ENCODE measurements around the gene ZNF540. TPM values are rescaled to one million over a fixed set of nuclear protein-coding genes. Genes with fewer than 3 reads are reported as not detected.

Gene ZNF540
- total and polyA plus RNA-seq, 10 of the 15 experiments (the other 5 are each of a cell fraction or from before 2014, with no cell fraction given) = 0.17 to 2.3 (median 0.43) TPM

DNA sequence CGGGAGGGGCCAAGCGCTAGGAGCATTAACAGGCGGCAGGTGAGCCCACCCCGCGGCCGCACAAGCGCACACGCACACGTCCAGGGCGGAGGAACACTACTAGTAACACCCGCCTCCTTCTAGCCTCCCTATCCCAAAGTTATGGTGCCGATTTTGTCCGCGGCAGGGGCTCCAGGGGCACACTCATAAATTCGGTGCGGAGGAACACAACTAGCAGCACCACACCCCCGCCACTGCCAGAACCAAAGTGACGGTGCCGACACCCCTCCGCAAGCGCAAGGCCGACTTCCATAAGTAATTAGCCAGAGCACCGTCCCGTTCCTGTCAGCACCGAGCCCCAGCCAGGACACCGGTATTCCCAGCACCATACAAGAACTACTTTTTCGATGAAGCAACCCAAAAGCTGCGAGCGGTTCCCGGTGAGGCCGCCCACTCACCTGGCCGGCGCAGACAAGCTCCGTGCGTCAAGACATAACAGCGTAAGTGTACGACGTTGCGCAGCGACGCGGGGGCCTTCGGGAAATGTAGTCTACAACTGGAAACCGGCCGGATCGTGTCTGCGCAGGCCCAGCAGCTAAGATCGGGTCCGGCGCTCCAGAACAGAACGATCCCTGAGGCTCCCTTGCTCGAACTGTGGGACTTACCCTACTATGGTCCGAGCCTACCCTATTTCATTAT lies at the start of gene ZNF540, which contains the start of gene ZNF571 (continued):
- TF ChIP-seq SIN3A (IDR thresholded peaks at IDR 0.05; ENCODE audit: low read depth, low read length) = no peak; the same call in 1 of the 2 replicates
- TF ChIP-seq MYC (IDR thresholded peaks at IDR 0.05; ENCODE audit: insufficient read depth, insufficient read length, insufficient replicate concordance, low read length, severe bottlenecking) = peak; percentile 78
- no peak for TF ChIP-seq CBX3 (IDR thresholded peaks at IDR 0.05; ENCODE audit: borderline replicate concordance, low read depth)
- TF ChIP-seq, protein P1, sequence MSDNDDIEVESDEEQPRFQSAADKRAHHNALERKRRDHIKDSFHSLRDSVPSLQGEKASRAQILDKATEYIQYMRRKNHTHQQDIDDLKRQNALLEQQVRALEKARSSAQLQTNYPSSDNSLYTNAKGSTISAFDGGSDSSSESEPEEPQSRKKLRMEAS (IDR thresholded peaks at IDR 0.05; ENCODE audit: low read depth, low read length) = no peak
- no peak for TF ChIP-seq ZNF274 (IDR thresholded peaks at IDR 0.05; ENCODE audit: insufficient read depth, insufficient read length)
- no peak; the same call in 1 of the 2 replicates for TF ChIP-seq RFX5 (IDR thresholded peaks at IDR 0.05; ENCODE audit: low read depth, low read length)
- no peak for TF ChIP-seq BCL11A (IDR thresholded peaks at IDR 0.05; ENCODE audit: low read depth, low read length)
- peak; percentile 55; the same call in 1 of the 2 replicates for TF ChIP-seq TARDBP (IDR thresholded peaks at IDR 0.05; ENCODE audit: borderline replicate concordance)
- TF ChIP-seq, protein P2, sequence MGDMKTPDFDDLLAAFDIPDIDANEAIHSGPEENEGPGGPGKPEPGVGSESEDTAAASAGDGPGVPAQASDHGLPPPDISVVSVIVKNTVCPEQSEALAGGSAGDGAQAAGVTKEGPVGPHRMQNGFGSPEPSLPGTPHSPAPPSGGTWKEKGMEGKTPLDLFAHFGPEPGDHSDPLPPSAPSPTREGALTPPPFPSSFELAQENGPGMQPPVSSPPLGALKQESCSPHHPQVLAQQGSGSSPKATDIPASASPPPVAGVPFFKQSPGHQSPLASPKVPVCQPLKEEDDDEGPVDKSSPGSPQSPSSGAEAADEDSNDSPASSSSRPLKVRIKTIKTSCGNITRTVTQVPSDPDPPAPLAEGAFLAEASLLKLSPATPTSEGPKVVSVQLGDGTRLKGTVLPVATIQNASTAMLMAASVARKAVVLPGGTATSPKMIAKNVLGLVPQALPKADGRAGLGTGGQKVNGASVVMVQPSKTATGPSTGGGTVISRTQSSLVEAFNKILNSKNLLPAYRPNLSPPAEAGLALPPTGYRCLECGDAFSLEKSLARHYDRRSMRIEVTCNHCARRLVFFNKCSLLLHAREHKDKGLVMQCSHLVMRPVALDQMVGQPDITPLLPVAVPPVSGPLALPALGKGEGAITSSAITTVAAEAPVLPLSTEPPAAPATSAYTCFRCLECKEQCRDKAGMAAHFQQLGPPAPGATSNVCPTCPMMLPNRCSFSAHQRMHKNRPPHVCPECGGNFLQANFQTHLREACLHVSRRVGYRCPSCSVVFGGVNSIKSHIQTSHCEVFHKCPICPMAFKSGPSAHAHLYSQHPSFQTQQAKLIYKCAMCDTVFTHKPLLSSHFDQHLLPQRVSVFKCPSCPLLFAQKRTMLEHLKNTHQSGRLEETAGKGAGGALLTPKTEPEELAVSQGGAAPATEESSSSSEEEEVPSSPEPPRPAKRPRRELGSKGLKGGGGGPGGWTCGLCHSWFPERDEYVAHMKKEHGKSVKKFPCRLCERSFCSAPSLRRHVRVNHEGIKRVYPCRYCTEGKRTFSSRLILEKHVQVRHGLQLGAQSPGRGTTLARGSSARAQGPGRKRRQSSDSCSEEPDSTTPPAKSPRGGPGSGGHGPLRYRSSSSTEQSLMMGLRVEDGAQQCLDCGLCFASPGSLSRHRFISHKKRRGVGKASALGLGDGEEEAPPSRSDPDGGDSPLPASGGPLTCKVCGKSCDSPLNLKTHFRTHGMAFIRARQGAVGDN (IDR thresholded peaks at IDR 0.05) = no peak; the same call in 1 of the 2 replicates
- TF ChIP-seq NR2F1 (conservative IDR thresholded peaks at IDR 0.05) = no peak; the same call in 1 of the 2 replicates
- TF ChIP-seq MEF2A (IDR thresholded peaks at IDR 0.05; ENCODE audit: insufficient read depth, low read depth, low read length) = no peak
- no peak for TF ChIP-seq TCF7 (IDR thresholded peaks at IDR 0.05; ENCODE audit: borderline replicate concordance)
- no peak for TF ChIP-seq ZBED1 (IDR thresholded peaks at IDR 0.05; ENCODE audit: borderline replicate concordance)
- no peak for TF ChIP-seq ESRRA (IDR thresholded peaks at IDR 0.05; ENCODE audit: low read length)
- TF ChIP-seq STAT3 (IDR thresholded peaks at IDR 0.05; ENCODE audit: low read depth, low read length) = no peak
- TF ChIP-seq, protein P3, sequence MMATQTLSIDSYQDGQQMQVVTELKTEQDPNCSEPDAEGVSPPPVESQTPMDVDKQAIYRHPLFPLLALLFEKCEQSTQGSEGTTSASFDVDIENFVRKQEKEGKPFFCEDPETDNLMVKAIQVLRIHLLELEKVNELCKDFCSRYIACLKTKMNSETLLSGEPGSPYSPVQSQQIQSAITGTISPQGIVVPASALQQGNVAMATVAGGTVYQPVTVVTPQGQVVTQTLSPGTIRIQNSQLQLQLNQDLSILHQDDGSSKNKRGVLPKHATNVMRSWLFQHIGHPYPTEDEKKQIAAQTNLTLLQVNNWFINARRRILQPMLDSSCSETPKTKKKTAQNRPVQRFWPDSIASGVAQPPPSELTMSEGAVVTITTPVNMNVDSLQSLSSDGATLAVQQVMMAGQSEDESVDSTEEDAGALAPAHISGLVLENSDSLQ (IDR thresholded peaks at IDR 0.05) = no peak; the same call in 1 of the 2 replicates
- TF ChIP-seq ZZZ3 (IDR thresholded peaks at IDR 0.05; ENCODE audit: control insufficient read depth, insufficient read length, low read depth) = no peak
- TF ChIP-seq BRCA1 (IDR thresholded peaks at IDR 0.05; ENCODE audit: low read depth, low read length) = no peak
- peak; percentile 59; the same call in 1 of the 2 replicates for TF ChIP-seq POLR2AphosphoS5 (IDR thresholded peaks at IDR 0.05; ENCODE audit: low read length)
- 0 out of 4 replicates have a peak, but pooled peaks of 1 of the 2 experiments have one; percentile 34 for TF ChIP-seq CEBPB (IDR thresholded peaks at IDR 0.05; ENCODE audit: borderline replicate concordance in 1 of 2, low read depth in 2 of 2, low read length in 2 of 2)
- no peak for TF ChIP-seq NFYB (IDR thresholded peaks at IDR 0.05; ENCODE audit: insufficient read depth, low read depth, low read length)
- TF ChIP-seq, protein P4, sequence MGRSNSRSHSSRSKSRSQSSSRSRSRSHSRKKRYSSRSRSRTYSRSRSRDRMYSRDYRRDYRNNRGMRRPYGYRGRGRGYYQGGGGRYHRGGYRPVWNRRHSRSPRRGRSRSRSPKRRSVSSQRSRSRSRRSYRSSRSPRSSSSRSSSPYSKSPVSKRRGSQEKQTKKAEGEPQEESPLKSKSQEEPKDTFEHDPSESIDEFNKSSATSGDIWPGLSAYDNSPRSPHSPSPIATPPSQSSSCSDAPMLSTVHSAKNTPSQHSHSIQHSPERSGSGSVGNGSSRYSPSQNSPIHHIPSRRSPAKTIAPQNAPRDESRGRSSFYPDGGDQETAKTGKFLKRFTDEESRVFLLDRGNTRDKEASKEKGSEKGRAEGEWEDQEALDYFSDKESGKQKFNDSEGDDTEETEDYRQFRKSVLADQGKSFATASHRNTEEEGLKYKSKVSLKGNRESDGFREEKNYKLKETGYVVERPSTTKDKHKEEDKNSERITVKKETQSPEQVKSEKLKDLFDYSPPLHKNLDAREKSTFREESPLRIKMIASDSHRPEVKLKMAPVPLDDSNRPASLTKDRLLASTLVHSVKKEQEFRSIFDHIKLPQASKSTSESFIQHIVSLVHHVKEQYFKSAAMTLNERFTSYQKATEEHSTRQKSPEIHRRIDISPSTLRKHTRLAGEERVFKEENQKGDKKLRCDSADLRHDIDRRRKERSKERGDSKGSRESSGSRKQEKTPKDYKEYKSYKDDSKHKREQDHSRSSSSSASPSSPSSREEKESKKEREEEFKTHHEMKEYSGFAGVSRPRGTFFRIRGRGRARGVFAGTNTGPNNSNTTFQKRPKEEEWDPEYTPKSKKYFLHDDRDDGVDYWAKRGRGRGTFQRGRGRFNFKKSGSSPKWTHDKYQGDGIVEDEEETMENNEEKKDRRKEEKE (IDR thresholded peaks at IDR 0.05) = no peak
- TF ChIP-seq CHD4 (IDR thresholded peaks at IDR 0.05) = no peak

Data from GM12878 (cell line).